Gastrocnemius medialis (tissue), 4 donors: ENCODE data around the gene NREP. TPM values are rescaled to one million over a fixed set of nuclear protein-coding genes. Genes with fewer than 3 reads are reported as not detected.

ENCODE experiments used
- ATAC-seq, 2 donors: fragments of 150-250 bp; one replicate each; pipeline ENCODE4 v1.9.1; 2016
- DNase-seq, 2 donors: peaks; one replicate each; pipeline ENCODE4 v3.0.0-alpha.2; 2019
- H3K27ac ChIP-seq, 4 donors: fragments of 200-600 bp; sonication (generic); 1 replicate in 1 of 4; 2 replicates in 3 of 4; pipeline ENCODE4 v1.5.1; 2016 to 2018; ENCODE audit warnings: mild to moderate bottlenecking in 2 of 4, moderate library complexity in 1 of 4
- H3K27me3 ChIP-seq, 3 donors: fragments of 200-600 bp; sonication (generic) in 2 of 3; 1 replicate in 1 of 3; 2 replicates in 2 of 3; pipeline versions ENCODE4 v1.5.1 to v1.6.0; 2016 to 2019; ENCODE audit warnings: mild to moderate bottlenecking in 1 of 3, moderate library complexity in 1 of 3
- H3K36me3 ChIP-seq, 2 donors: fragments of 200-600 bp; sonication (generic) in 1 of 2; one replicate each; pipeline ENCODE4 v1.5.1; 2017 to 2018
- H3K4me1 ChIP-seq, 2 donors: fragments of 200-600 bp; sonication (generic) in 1 of 2; one replicate each; pipeline ENCODE4 v1.5.1; 2016 to 2017; ENCODE audit warnings: mild to moderate bottlenecking in 2 of 2
- H3K4me3 ChIP-seq, 4 donors: fragments of 200-600 bp; sonication (generic) in 3 of 4; 1 replicate in 1 of 4; 2 replicates in 3 of 4; pipeline ENCODE4 v1.5.1; 2016 to 2019; ENCODE audit warnings: mild to moderate bottlenecking in 2 of 4
- H3K9me3 ChIP-seq, 3 donors: fragments of 200-600 bp; sonication (generic) in 2 of 3; 1 replicate in 1 of 3; 2 replicates in 2 of 3; pipeline ENCODE4 v1.5.1; 2016 to 2019
- POLR2A ChIP-seq, 2 donors: fragments of 450-650 bp; IDR thresholded peaks; one replicate each; pipeline ENCODE4 v1.6.1; 2017; ENCODE audit warnings: antibody characterized with exemption in 2 of 2, mild to moderate bottlenecking in 2 of 2, moderate library complexity in 2 of 2
- in situ Hi-C, 4 donors: fragments of 200-750 bp; cut with MboI; loops; one replicate each; pipeline versions ENCODE4 v1.15.0 to v1.8.0; 2017; ENCODE audit warnings: low sequenced_read_pairs in 4 of 4
- intact Hi-C: fragments of 100-400 bp; cut with DNase I; formaldehyde crosslinking; loops from one replicate; pipeline ENCODE4 v1.15.1; 2023; ENCODE audit warnings: low total_unique reads
- total RNA-seq, 4 donors: library from RNA; depleted of rRNA; stranded (reverse); fragments of >200 nt; gene quantifications; one replicate each; pipeline versions ENCODE4 v1.1.0 to v1.2.3, GENCODE V29; 2016
- TF ChIP-seq, protein P1 (sequence below), 5 experiments: fragments of 450-650 bp in 3 of 5; fragments of 200-600 bp in 2 of 5; sonication (generic) in 2 of 5; IDR thresholded peaks in 4 of 5; conservative IDR thresholded peaks in 1 of 5; 1 replicate in 4 of 5; 2 replicates in 1 of 5; pipeline ENCODE4 v1.5.1; 2016 to 2019; ENCODE audit warnings: antibody characterized with exemption in 5 of 5, mild to moderate bottlenecking in 3 of 5, moderate library complexity in 3 of 5

The NREP gene
- total RNA-seq, 4 donors from 2014 or later = 0.85 to 2.9 (median 1.8) TPM

DNA sequence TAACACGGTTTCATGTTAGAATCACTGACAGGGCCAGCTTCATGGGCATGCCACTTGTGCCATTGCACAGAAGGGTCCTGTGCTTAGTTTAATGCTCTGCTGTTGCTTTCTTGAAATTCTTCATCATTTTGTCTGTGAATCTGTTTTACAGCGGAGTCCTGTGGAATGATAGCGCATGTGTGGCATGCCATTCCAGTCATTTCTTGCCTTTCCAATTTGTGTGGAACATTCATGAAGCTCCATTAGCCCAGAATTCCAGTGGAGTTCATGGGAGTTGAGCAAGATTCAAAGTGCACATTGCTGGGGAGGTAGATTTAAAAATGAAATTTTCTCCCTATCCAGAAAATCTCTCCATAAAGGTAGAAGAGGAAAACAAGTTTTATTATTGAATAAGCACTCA is 43.4 kb upstream of the NREP start:
- H3K36me3 ChIP-seq = no peaks in the 10 kb centered on the region
- H3K4me1 ChIP-seq = no peaks in the 10 kb centered on the region
- H3K27ac ChIP-seq = no peak overlapping the region
- ATAC-seq (no peak), DNase-seq (no peak)
- intact Hi-C loops = no loop called here
- no peaks in the 10 kb centered on the region for H3K9me3 ChIP-seq
- H3K4me3 ChIP-seq = no peak overlapping the region
- TF ChIP-seq, protein P1, sequence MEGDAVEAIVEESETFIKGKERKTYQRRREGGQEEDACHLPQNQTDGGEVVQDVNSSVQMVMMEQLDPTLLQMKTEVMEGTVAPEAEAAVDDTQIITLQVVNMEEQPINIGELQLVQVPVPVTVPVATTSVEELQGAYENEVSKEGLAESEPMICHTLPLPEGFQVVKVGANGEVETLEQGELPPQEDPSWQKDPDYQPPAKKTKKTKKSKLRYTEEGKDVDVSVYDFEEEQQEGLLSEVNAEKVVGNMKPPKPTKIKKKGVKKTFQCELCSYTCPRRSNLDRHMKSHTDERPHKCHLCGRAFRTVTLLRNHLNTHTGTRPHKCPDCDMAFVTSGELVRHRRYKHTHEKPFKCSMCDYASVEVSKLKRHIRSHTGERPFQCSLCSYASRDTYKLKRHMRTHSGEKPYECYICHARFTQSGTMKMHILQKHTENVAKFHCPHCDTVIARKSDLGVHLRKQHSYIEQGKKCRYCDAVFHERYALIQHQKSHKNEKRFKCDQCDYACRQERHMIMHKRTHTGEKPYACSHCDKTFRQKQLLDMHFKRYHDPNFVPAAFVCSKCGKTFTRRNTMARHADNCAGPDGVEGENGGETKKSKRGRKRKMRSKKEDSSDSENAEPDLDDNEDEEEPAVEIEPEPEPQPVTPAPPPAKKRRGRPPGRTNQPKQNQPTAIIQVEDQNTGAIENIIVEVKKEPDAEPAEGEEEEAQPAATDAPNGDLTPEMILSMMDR (IDR thresholded peaks at IDR 0.05 in 4 of 5, conservative IDR thresholded peaks at IDR 0.05 in 1 of 5) = no peak
- TF ChIP-seq POLR2A (IDR thresholded peaks at IDR 0.05) = no peak
- no peaks in the 10 kb centered on the region for H3K27me3 ChIP-seq
- in situ Hi-C loops = no loop called here

DNA sequence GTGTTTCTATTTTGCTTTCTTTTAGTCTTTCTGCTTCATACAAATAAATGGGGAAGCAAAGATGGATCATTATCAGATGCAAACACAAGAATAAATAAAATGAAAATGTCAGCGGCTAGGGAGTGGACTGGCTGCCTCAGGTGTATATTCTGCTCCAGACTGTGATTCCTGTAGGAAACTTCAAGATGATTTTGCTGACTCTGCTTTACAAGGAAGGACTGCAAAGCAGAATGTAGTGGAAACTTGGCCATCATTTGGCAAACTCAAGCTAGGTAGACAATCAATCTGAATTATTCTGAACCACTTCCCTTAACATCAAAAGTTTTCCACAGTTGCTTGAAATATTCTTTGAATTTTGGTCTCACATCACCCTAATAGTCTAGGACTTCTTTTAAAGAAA is 38.1 kb upstream of the NREP start:
- ATAC-seq (no peak), DNase-seq (no peak)
- intact Hi-C loops (no loop called here), in situ Hi-C loops (no loop called here)
- Histone ChIP-seq H3K27me3 (no peaks in the 10 kb centered on the region), H3K27ac (no peak overlapping the region), H3K4me1 (no peaks in the 10 kb centered on the region), H3K9me3 (no peaks in the 10 kb centered on the region), H3K36me3 (no peaks in the 10 kb centered on the region), H3K4me3 (no peak overlapping the region)
- TF ChIP-seq, protein P1 (IDR thresholded peaks at IDR 0.05 in 4 of 5, conservative IDR thresholded peaks at IDR 0.05 in 1 of 5) = no peak
- no peak for TF ChIP-seq POLR2A (IDR thresholded peaks at IDR 0.05)

DNA sequence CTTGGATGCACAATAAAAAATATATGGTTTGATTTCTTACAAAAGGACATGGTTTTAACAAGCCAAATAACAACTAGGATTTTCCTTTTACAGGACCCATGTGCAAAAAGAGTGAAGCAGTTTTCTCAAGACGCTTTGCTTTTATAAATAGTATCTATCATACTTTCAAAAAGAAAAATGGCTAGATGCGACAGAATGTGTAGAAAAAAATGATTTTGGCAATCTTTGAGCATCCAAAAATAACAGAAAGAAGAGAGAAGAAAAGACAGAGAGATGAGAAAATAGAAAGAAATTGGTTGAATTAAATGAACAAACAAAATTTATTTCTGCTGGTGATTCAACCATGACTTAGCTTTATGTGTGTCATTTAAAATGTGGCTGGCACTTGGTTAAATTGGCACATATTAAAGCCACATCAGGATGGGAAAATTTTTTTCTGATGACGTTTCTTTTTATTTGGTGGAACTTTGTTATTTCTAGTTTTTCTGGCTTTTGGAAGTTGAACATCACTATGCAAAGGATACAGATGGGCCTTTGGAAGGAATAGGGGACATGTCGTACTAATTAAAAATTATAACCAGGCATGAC is 35.6 kb upstream of the NREP start:
- TF ChIP-seq, protein P1 (IDR thresholded peaks at IDR 0.05 in 4 of 5, conservative IDR thresholded peaks at IDR 0.05 in 1 of 5) = no peak
- no peak for TF ChIP-seq POLR2A (IDR thresholded peaks at IDR 0.05)
- H3K9me3 ChIP-seq = no peaks in the 10 kb centered on the region
- no peaks in the 10 kb centered on the region for H3K27me3 ChIP-seq
- no peak for DNase-seq
- in situ Hi-C loops (no loop called here), intact Hi-C loops (no loop called here)
- H3K4me3 ChIP-seq = no peak overlapping the region
- ATAC-seq = no peak
- H3K36me3 ChIP-seq = no peaks in the 10 kb centered on the region
- H3K4me1 ChIP-seq = no peaks in the 10 kb centered on the region
- no peak overlapping the region for H3K27ac ChIP-seq

DNA sequence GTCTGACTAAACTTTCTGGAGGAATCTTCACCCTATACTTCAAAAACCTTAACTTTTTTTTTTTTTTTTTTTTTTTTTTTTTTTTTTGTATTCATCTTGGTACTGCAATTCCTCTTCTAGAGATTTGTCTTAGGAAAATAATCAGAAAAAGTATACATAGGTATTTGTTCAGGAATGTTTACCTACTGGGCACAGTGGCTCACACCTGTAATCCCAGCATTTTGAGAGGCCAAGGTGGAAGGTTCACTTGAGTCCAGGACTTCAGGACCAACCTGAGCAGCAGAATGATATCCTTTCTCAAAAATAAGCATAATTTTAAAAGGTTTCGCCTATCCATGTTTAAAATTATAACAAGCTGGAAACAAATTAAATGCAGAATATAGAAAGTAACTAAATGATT is 33.3 kb upstream of the NREP start:
- in situ Hi-C loops = no loop called here
- ATAC-seq (no peak), DNase-seq (no peak)
- Histone ChIP-seq H3K36me3 (no peaks in the 10 kb centered on the region), H3K27ac (no peak overlapping the region), H3K4me3 (no peak overlapping the region), H3K4me1 (no peaks in the 10 kb centered on the region), H3K9me3 (no peaks in the 10 kb centered on the region), H3K27me3 (no peaks in the 10 kb centered on the region)
- TF ChIP-seq, protein P1 (IDR thresholded peaks at IDR 0.05 in 4 of 5, conservative IDR thresholded peaks at IDR 0.05 in 1 of 5) = no peak
- no peak for TF ChIP-seq POLR2A (IDR thresholded peaks at IDR 0.05)
- intact Hi-C loops = no loop called here

DNA sequence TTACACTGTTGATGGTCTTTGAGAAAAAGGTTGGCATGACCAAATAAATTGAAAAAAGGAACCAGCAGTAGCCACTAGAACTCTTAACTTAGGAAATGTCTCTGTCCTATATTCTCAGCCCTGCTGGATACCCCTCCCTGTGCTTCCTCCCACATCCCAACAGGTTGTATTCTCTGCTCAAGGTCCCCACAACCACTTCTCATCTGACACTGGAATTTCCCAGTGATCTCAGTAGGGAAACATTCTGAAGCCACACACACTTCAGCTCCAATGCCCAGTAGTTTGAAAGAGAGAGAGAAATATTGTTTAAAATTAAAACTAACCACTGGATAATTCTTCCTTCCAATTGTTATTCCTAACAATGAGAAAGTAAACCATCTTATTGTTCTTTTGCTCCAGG is 30.0 kb upstream of the NREP start:
- Histone ChIP-seq H3K36me3 (no peaks in the 10 kb centered on the region), H3K4me1 (no peaks in the 10 kb centered on the region), H3K27ac (no peak overlapping the region), H3K27me3 (no peaks in the 10 kb centered on the region), H3K4me3 (no peak overlapping the region), H3K9me3 (no peaks in the 10 kb centered on the region)
- ATAC-seq (no peak), DNase-seq (no peak)
- no peak for TF ChIP-seq POLR2A (IDR thresholded peaks at IDR 0.05)
- TF ChIP-seq, protein P1 (IDR thresholded peaks at IDR 0.05 in 4 of 5, conservative IDR thresholded peaks at IDR 0.05 in 1 of 5) = no peak
- intact Hi-C loops = no loop called here
- in situ Hi-C loops = no loop called here
